DOHH2 (cell line): ENCODE measurements around the gene NABP1.

Experiments used
- H3F3A ChIP-seq: fragments of 200-600 bp; sonication (generic), shearing (Covaris generic); 2 replicates; pipeline ENCODE4 v1.6.0; 2016; ENCODE audit warnings: antibody characterized with exemption, mild to moderate bottlenecking; ENCODE audit not compliant: control insufficient read depth, insufficient read depth
- H3K27ac ChIP-seq: fragments of 200-600 bp; sonication (generic); 2 replicates; pipeline ENCODE4 v1.5.1; 2014; ENCODE audit warnings: low read depth, mild to moderate bottlenecking, low read length, moderate library complexity
- H3K27me3 ChIP-seq: fragments of 200-600 bp; sonication (generic); 2 replicates; pipeline ENCODE4 v1.6.1; 2014; ENCODE audit warnings: mild to moderate bottlenecking, low read length, mixed read lengths; ENCODE audit not compliant: control insufficient read depth
- H3K36me3 ChIP-seq: fragments of 200-600 bp; sonication (generic); 2 replicates; pipeline ENCODE4 v1.6.1; 2014; ENCODE audit warnings: mild to moderate bottlenecking, low read length, moderate library complexity, mixed read lengths; ENCODE audit not compliant: control insufficient read depth
- H3K4me1 ChIP-seq: fragments of 200-600 bp; sonication (generic); 2 replicates; pipeline ENCODE4 v1.6.1; 2014; ENCODE audit warnings: mild to moderate bottlenecking, low read length, mixed read lengths; ENCODE audit not compliant: control insufficient read depth
- H3K4me2 ChIP-seq: fragments of 200-600 bp; sonication (generic); 2 replicates; pipeline ENCODE4 v1.6.0; 2014; ENCODE audit warnings: mild to moderate bottlenecking, low read length, moderate library complexity
- H3K4me3 ChIP-seq: fragments of 200-600 bp; sonication (generic); 2 replicates; pipeline ENCODE4 v1.5.1; 2014; ENCODE audit warnings: mild to moderate bottlenecking, low read length, mixed read lengths
- H3K79me2 ChIP-seq: fragments of 200-600 bp; sonication (generic); 2 replicates; pipeline ENCODE4 v1.6.1; 2014; ENCODE audit warnings: mild to moderate bottlenecking, low read length, mixed read lengths; ENCODE audit not compliant: control insufficient read depth
- H3K9me2 ChIP-seq: fragments of 200-600 bp; sonication (generic); replicated peaks from 2 replicates; pipeline ENCODE4 v1.6.1; 2014; ENCODE audit warnings: mild to moderate bottlenecking, low read length, mixed read lengths; ENCODE audit not compliant: control insufficient read depth
- H3K9me3 ChIP-seq: fragments of 200-600 bp; sonication (generic); 2 replicates; pipeline ENCODE4 v1.6.1; 2014; ENCODE audit warnings: antibody characterized with exemption, low read length, mixed read lengths; ENCODE audit not compliant: control insufficient read depth, insufficient read depth
- H4K20me1 ChIP-seq: fragments of 200-600 bp; sonication (generic); 2 replicates; pipeline ENCODE4 v1.6.0; 2014; ENCODE audit warnings: low read depth, mild to moderate bottlenecking, antibody characterized with exemption, low read length, moderate library complexity; ENCODE audit not compliant: control insufficient read depth, insufficient read depth
- CTCF ChIP-seq: fragments of 200-600 bp; sonication (generic); IDR thresholded peaks from one replicate; pipeline ENCODE4 v1.5.1; 2014; ENCODE audit warnings: antibody characterized with exemption, mild to moderate bottlenecking, low read depth, low read length; ENCODE audit not compliant: poor library complexity, severe bottlenecking
- EZH2phosphoT487 ChIP-seq: fragments of 200-600 bp; sonication (generic); IDR thresholded peaks from 2 replicates; pipeline ENCODE4 v1.6.1; 2017; ENCODE audit warnings: borderline replicate concordance, mild to moderate bottlenecking, antibody characterized with exemption, low read length, moderate library complexity, mixed read lengths

Gene NABP1

GRCh38 chr2:191666226-191666625 lies 11.7 kb upstream of the NABP1 start:
- Histone ChIP-seq H3K27me3 (peaks cover 10% of the 10 kb centered on the region), H3F3A (no peaks in the 10 kb centered on the region), H3K79me2 (no peaks in the 10 kb centered on the region), H3K4me1 (no peaks in the 10 kb centered on the region), H3K9me2 (no peaks in the 10 kb centered on the region), H3K4me2 (no peak overlapping the region), H4K20me1 (no peaks in the 10 kb centered on the region), H3K9me3 (no peaks in the 10 kb centered on the region), H3K4me3 (no peak overlapping the region), H3K27ac (no peak overlapping the region), H3K36me3 (no peaks in the 10 kb centered on the region)
- TF ChIP-seq CTCF: no peak
- no peak for TF ChIP-seq EZH2phosphoT487

GRCh38 chr2:191666732-191667131 lies 11.2 kb upstream of the NABP1 start:
- H3K4me1 ChIP-seq: no peaks in the 10 kb centered on the region
- no peaks in the 10 kb centered on the region for H3K36me3 ChIP-seq
- no peak for TF ChIP-seq EZH2phosphoT487
- TF ChIP-seq CTCF: no peak
- H3K27me3 ChIP-seq: peaks cover 10% of the 10 kb centered on the region
- H3K79me2 ChIP-seq: no peaks in the 10 kb centered on the region
- no peaks in the 10 kb centered on the region for H3K9me2 ChIP-seq
- no peak overlapping the region for H3K4me2 ChIP-seq
- no peaks in the 10 kb centered on the region for H3F3A ChIP-seq
- H3K27ac ChIP-seq: no peak overlapping the region
- no peaks in the 10 kb centered on the region for H4K20me1 ChIP-seq
- no peak overlapping the region for H3K4me3 ChIP-seq
- H3K9me3 ChIP-seq: no peaks in the 10 kb centered on the region

GRCh38 chr2:191670076-191670475 lies 7.9 kb upstream of the NABP1 start:
- no peak overlapping the region for H3K27ac ChIP-seq
- H3K4me1 ChIP-seq: peaks cover 1% of the 10 kb centered on the region; the same call in 1 of the 2 replicates
- H3F3A ChIP-seq: no peaks in the 10 kb centered on the region
- TF ChIP-seq EZH2phosphoT487 (no peak), CTCF (no peak)
- H3K4me3 ChIP-seq: no peak overlapping the region
- H3K36me3 ChIP-seq: no peaks in the 10 kb centered on the region
- H3K27me3 ChIP-seq: peaks cover 10% of the 10 kb centered on the region
- no peaks in the 10 kb centered on the region for H3K9me2 ChIP-seq
- no peaks in the 10 kb centered on the region for H4K20me1 ChIP-seq
- no peak overlapping the region for H3K4me2 ChIP-seq
- H3K79me2 ChIP-seq: no peaks in the 10 kb centered on the region
- no peaks in the 10 kb centered on the region for H3K9me3 ChIP-seq

- TF ChIP-seq EZH2phosphoT487 (no peak), CTCF (no peak)
- no peaks in the 10 kb centered on the region for H3K36me3 ChIP-seq
- H3K9me3 ChIP-seq: no peaks in the 10 kb centered on the region
- H3K27me3 ChIP-seq: peaks cover 10% of the 10 kb centered on the region
- no peak overlapping the region for H3K4me3 ChIP-seq
- no peak overlapping the region for H3K27ac ChIP-seq
- no peaks in the 10 kb centered on the region for H3K9me2 ChIP-seq
- no peak overlapping the region for H3K4me2 ChIP-seq
- no peaks in the 10 kb centered on the region for H3F3A ChIP-seq
- no peaks in the 10 kb centered on the region for H3K79me2 ChIP-seq
- H3K4me1 ChIP-seq: peaks cover 8% of the 10 kb centered on the region
- no peaks in the 10 kb centered on the region for H4K20me1 ChIP-seq
Measured at GRCh38 chr2:191670787-191671186, 7.1 kb upstream of the NABP1 start.
